GM19023 (cell line): ENCODE data around the gene USH2A.

Experiments
- ATAC-seq: cut with Tn5 transposase; IDR thresholded peaks from one replicate; pipeline ENCODE4 v1.9.1; 2021; ENCODE audit warnings: mild to moderate bottlenecking, moderate library complexity; ENCODE audit not compliant: unreplicated experiment

USH2A gene

DNA sequence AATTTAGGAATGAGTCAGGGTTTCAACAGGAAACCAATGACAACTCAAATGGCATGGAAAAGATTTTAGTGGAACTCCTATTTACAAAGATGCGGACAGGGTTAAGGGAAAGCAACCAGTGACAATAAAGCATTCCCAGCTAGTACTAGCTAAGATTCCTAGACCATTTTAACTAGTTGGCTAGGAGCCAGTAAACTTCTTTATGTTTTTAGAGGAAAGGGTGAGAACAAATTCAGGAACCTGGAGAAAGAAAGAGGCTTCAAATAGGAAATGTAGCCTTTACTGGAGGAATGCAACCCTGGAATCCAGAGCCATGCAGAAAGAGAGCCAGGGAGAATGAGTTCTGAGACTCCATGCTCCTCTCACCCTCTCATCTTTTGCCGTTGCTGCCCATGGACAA, 439.6 kb downstream of the USH2A start:
- no peak for ATAC-seq

DNA sequence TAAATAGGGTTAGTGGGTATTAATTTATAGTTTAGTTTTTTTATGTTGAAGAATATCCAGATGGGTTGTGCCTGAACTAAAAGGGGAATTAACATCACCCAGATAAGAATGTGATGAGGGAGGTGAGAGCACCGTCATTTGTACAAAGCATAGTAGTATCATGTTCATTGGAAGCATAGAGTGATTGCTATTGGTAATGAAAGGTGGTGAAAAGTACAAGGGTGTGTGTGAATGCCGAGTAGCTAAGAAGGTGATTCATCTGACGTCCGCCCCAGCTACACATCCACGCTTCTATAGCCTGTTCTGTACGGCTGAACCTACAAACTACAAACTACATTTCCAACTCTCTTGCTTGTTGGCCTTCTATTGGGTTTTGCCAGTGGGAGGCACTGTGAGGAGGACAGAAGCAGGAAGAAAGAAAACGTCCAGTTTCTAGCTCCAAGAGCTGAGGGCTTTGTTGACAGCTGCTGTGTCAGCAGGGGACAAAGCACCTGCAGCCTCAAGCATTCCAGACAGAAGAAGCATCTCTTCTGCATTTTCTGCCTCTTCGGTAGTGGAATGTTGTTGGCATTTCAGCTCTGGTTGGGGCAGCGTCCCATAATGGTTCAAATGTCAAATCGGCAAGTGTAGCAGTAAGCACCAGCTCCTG, 451.3 kb downstream of the USH2A start:
- no peak for ATAC-seq

DNA sequence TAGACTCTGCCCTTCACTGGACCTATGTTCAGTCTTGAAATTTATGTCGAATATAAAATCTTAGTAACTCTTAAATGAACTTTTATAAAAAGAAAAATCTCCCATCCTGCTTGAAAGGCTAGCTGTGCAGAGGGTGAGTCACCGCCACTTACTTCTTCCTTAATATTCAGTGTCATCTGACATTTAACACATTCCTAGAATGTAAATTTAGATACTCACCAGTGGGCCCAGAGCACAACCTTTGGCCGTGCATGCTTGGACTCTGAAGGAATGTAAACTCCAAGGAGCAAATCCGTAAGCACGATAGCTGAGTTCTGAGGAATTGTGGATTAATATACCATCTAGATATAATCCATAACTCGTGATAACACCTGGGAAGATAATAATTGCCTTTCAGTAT, 452.8 kb downstream of the USH2A start:
- ATAC-seq: no peak

DNA sequence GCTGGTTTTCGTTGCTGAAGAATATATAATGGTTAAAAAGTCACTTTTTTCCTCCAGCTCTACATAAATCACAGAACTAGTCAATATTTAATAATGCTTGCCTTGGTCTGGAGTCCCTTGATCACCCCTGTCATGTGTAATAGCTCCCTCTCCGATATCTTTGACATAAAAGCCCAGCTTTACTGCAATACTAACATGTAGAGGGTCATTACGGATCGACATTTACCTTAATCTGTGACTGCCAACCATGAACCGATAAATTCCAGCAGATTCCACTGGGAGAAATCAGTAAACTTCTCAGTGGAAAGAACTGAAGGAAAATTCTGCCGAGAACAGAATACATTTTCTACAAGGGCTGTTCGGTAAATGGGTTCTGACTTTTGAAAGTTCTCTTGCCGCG, 459.6 kb downstream of the USH2A start:
- ATAC-seq: no peak

DNA sequence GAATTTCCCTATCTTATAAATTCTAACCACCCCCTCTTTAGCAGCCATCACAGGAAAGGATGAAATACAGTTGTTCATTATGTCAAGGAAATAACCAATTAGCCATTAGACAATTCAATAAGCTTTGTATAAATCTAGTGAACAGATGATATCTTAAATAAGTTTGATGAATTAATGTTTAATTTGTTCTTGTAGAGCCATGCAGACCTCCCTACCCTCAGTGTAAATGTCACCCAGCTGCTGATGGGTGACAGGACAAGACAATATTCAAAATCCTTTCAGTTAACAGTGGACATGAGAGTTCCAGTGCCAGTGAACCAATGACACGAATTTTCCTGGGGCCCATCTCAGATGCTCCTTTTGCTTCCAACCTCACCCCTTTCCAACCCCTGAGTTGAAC, 460.2 kb downstream of the USH2A start:
- ATAC-seq: no peak

DNA sequence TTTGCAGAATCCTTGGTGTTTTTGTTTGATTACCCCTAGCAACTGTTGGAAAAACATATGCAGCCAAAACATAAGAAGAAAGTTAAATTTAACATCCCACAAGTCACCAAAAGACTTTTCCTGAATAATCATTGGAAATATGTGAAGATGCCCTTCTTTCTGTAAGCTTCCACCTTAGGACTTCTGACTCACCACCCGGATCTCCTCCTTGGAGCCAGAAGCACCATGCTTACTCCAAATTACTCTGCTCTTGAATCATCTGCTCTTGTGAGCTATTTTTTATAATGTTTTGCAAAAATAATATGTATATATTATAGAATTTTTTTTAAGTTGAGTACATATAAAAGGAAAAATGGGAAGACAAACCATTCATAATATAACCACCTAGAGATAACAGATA, 464.4 kb downstream of the USH2A start:
- no peak for ATAC-seq

DNA sequence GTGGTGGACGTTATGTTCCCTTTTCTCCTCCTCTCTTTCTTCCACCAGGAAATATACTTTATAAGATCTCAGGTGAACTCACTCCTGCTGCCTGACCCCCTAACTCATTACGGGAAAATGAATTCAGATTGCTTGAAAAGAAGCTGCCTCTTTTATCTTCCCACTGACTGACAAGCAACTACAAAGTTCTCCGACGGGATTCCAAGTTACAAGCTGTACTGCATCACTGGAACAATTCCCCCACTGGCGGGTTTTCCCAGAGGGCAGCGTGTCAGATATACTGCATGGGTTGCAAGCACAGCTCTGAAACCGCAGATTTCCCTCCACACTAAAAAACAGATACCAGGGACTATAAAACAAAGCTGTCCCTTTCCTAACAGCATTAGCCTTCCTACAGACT, 465.6 kb downstream of the USH2A start:
- no peak for ATAC-seq

DNA sequence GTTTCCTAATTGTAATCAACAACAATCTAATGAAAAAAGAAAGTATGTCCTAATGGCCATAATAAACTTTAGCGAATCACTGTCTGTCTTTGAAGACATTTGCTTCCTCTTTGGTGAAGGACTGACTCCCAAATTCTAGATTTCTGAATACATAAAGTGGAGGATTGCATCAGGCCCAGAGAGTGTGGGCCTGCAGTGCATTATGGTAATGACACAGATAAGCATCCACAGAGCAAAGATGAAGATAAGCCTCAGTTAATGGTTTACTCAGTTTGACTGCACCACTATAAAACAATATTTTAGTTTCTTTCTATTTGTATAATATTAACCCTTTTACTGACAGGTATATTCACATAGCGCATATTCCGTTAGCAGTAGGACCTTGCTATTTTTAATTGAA, 490.7 kb downstream of the USH2A start:
- ATAC-seq: no peak

DNA sequence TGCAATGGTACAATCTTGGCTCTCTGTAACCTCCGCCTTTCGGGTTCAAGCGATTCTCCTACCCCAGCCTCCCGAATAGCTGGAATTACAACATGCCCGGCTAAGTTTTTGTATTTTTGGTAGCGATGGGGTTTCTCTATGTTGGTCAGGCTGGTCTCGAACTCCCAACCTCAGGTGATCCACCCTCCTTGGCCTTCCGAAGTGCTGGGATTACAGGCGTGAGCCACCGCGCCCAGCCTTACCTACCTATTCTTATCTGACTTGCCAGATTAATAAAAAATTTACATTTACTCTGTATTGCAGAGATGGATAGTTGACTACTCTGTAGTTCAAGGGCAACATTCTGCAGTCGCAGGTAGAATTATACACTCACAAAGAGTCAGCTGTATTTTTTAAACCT, 496.6 kb downstream of the USH2A start:
- ATAC-seq: no peak

DNA sequence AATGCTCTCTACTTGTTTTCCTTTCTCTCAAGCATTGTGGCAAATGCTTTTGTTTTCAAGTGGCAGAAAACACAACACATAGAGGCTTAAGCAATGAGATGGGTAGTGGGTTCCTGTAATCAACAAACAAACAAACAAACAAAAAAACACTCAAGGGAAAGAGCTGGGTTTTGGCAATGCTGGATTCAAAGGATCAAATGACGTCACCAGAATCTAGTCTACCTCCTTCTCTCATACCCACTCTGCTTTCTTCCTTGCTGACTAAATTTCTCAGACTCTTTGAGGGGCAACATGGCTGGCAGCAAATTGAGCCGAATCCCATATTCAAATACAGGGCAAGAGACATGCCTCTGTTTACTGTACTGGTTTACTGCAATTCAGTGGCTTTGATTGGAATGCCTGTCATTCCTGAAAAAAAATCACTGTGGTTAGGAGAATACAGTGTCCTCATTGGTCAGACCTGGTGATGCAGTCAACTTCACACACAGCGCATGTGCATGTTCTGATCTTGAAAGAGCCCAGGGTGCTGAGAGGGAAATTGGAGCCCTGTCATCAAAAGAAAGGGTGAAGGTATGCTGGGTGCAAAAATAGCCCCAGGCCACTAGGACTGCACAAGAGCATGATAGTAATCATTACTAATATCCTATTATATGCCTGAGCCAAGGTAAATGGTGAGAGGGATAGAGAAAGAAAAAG, 500.0 kb downstream of the USH2A start:
- no peak for ATAC-seq

DNA sequence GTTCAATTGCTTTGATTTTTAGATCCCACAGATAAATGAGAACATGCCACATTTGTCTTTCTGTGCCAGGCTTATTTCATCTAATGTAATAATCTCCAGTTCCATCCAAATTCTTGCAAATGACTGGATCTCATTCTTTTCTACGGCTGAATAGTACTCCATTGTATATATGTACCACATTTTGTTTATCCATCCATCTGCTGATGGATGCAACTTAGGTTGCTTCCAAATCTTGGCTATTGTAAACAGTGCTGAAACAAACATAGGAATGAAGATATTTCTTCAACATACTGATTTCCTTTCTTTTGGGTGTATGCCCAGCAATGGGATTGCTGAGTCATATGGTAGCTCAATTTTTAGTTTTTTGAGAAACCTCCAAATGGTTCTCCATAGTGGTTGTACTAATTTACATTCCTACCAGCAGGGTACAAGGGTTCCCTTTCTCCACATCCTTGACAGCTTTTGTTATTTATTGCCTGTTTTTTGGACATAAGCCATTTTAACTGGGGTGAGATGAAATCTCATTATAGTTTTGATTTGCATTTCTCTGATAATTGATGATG, 511.8 kb downstream of the USH2A start:
- no peak for ATAC-seq

DNA sequence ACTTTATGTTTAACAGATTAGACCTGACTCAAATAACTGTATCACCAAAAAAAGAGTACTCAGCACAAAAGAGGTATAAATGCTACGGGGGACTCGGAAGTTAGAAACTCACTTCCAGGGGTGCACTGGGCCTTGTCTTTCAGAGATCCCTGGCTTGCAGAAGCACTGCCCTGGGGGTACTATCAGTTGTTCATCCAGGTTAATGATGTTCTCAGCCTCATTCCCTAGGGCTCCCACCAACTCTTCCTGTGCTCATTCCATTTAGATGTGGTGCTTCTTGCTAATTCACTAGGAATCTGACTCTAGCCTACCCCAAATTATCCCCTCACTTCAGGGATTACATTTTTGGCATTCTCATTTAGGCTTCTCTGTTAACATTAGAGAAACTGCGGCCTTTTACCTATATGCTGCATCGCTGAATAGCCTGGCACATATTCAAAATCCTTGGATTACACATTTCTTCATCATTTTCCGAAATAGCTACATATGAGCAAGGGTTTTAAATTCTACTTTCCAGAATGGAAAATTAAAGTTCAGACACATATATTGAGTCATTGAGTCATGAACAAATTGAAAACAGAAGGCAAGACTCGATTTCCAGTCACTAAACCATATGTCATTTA, 517.6 kb downstream of the USH2A start:
- ATAC-seq: no peak

DNA sequence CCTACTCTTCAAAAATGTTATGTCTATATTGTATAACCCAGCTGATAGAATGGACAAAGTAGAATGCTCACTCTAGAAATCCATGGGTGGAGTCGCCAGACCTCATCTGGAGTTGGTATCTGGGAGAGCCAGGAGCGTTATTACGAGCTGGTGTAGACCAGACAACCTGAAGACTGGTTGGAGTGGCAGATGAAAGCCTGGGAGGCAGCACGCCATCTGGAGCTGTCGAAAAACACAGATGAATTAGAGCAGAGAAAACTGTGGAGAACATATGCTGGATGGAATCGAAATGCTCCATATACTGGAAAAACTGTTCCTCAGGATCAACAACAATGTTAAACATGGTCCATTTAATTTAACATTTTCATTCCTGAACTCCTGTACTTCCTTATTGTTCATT, 522.6 kb downstream of the USH2A start:
- no peak for ATAC-seq

DNA sequence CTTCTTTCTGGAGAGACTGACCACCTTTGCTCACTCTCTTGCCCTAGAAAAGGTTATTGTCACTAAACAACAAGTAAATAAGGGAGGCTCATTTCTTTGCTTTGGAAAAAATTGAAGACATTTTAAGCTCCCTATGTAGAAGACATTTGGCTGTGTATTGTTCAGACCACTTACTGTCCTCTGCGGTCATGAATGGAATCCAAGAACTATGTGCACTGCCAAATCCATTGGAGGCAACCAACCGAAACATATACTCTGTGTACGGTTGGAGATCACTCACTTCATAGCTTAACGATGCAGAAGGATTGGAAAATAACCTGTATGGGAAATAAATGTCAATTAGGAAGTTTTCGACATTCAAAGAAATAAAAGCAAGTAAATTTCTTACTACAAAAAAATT, 523.3 kb downstream of the USH2A start:
- ATAC-seq: no peak

DNA sequence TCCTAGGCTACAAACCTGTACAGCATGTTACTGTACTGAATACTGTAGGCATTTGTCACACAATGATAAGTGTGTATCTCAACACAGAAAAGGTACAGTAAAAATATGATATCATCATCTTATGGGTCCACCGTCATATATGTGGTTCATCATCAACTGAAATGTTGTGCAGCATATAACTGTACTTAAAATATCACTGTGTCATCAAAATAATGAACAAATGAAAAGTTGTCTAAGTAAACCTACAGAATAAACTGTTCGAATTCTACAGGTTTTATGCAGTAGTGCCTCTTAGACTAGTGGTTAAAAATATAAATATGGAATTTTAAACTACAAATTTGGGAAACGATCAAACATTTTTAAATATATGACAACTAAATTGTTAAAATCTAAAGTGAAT, 527.4 kb downstream of the USH2A start:
- no peak for ATAC-seq

DNA sequence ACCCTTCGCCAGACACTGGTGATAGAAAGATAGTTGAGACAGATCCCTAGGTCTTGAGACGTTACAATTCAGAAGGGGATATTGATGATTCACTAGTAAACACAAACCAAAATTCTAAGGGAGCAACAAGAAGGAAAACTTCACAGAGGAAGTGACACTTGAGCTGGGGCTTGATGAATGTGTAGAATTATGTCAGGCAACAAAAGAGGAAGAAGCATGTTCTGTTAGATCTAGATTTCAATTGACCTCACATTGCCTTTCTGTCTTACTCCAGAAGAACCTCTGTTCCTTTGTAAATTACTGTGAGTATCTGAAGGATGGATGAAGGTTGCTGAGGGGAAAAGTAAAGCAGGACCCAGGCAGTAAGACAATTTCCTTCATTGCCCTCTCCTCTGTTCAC, 528.0 kb downstream of the USH2A start:
- ATAC-seq: no peak

DNA sequence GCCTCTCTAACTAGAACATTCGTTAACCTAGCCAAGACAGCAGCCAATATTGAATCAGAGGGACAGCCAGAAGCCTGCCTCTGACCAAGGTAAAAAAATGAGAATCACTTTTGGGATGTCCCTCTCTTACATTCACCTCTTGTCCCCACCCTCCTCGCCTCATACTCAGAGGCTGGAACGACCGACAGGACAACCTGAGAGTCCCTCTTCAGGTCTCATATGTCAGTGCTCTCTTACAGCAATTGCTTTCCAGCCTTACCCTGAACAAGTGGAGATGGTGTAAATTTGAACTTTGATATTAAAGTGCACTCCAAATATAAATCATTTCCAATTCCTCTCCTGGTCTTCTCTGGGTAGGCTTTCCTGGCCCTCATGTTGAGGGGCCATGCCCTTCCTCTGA, 528.6 kb downstream of the USH2A start:
- no peak for ATAC-seq

DNA sequence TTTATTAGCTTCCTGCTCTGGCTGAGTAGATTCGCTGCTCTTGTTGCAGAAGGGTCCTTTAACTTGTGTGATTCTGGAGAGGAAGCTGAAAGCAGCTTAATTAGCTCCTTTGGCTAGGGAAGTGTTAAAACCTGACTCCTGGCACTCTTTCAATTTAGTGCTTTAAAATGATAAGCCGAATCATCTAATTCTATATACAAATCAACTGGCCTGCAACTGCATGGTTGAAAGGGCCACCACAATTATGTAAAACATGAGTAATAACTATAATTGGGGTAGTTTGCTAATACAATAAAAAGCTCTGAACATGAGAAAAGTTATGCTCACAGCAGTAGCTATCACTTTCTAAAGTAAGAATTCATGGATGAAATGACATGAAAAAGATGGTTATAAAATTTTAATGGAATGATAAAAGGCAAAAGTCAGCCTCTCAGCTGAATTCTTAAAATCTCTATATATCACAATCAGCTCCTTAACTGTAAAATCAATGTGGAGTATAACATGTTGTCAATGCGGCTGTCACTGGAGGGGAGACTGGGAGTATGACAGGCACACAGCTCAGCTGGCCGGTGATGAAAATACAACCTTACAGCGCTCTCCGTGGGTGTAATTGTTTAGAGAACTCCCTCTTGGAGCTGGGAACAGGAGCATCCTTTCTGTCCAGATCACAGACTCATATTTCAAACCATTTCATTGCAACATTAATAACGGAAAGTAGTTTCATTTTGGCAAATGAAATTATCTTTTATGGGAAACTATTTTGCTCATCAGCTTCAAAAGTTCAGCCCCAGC, 531.8 kb downstream of the USH2A start:
- no peak for ATAC-seq

DNA sequence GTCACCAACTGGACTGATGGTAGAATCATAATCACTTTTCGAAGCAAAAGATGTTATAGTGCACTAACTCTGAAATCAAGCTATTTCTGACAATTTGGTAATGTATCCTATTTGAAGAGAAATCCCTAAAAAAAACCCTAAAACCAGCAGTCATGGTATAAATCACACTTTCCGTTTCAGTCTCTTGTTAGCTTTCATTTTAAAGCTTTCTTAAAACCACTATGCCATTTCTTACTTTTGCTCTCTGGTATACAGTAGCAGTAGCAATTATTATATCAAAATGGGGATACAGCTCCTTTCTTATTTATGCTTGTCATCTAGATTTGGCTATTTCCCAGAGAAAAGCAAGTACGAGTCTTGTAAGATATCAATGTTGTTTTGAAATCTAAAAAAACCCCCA, 532.8 kb downstream of the USH2A start:
- no peak for ATAC-seq

DNA sequence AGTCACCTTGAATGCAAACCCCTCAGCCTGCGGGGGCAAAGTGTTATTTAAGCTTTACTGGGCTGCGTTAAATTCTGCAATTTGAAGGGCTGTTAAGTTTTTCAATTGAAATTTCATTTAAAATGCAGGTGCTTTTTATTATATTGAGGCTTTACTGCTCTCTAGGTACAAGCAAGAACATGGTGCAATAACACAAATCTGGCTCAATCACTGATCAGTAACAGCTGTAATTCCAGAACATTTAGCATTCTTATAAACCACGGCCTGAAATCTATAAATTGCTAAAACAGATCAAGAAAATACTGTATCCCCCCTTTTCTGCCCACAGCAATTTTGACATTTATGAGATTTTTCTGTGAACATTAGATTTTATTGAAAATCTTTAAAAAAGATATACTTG, 533.4 kb downstream of the USH2A start:
- ATAC-seq: no peak

DNA sequence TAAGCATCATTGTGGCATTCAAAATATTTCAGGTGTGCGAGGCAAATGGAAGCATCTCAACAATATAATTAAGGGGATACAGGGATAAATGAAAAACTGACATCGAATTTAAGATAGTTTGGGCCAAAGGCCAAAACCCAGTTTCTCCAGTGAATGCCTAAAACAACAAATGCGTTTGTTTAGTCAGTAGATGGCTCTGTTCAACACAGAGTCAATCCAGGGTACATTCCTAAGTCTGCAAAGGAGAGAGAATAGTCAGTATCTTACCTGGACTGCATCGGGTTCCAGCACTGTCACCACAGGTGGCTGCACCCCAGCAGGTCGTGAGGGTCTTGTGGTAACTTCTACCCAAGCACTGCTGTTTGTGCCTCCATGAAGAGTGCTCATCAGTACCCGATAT, 535.1 kb downstream of the USH2A start:
- no peak for ATAC-seq
